ENCODE data around the gene DLG2. TPM values are rescaled to one million over a fixed set of nuclear protein-coding genes. Genes with fewer than 3 reads are reported as not detected.

The DLG2 gene
- total RNA-seq, 1 experiment from 2014 or later: not detected

DNA sequence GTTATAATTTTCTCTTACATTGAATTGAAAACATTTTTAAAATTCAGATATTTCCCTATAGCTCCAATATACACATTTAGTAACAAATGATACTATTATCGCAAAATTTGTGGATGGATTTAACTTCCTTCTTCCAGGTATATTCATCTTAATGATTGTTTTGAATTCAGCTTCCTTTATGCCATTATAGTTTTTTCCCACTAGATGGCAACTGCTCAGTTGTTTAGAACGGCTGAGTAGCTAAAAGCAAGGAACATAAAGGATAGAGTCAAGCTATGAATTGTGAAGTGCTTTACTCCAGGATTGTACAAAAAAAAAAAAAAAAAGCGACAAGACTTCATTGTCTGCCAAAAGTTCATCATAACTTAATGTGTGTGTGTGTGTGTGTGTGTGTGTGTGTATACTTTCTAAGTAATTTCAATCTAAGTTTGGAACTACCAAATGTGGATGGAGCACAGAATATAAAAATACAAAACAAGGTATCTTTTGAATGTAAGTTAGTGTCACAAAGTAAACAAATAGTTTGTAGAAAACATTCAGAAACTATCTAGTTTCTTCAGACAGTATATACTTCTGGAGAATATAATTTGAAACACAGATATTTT, 846.4 kb downstream of the DLG2 start:
- peak; percentile 19 for DNase-seq (ENCODE audit: low read depth)

DNA sequence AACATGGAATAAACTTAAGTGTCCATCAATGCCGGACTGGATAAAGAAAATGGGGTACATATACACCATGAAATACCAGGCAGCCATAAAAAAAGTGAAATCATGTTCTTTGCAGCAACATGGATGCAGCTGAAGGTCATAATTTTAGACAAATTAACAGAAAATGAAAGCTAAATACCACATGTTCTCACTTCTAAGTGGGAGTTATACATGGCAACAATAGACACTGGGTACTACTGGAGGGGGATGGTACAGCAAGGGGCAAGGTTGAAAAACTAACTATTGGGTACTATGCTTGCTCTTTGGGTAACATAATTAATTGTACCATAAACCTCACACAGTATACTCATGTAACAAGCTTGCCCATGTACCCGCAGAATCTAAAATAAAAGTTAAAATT, 851.6 kb downstream of the DLG2 start:
- no peak for DNase-seq (ENCODE audit: low read depth)

DNA sequence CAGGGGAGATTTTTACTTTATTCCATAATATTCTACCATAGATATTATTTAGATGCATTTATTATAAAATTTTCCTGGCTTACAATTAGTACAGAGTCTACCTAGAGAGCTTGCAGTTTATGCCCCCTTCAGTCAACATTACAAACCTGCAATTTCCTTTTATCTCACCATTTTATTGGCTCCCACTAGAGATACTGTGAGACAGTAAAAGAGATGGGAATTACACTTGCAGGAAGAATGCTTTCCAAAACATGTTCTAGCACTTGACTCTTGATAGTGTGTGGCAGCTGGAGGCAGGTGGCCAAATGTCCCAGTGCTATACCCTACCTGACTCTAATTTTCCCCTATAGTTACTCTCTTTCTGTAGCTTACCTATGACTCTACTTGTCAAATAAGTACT, 863.2 kb downstream of the DLG2 start:
- no peak for DNase-seq (ENCODE audit: low read depth)

DNA sequence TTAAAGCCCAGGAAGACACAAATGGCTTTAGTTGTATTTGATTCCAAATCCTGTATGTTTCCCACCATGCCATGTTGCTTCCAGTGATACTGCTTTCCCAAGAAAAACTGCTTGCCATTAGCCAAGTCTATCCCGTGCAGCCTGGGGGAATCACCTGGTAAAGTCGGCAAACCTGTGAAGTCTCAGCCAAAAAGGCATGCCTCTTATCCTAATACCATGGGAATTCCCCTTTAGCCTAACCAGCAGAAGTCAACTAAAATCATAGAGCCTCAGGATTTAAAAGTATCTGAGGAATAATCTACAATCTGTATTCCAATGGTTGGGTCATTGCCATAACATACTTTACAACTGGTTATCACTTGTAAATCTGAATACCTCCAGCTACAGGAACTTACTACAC, 869.4 kb downstream of the DLG2 start:
- DNase-seq (ENCODE audit: low read depth): no peak

DNA sequence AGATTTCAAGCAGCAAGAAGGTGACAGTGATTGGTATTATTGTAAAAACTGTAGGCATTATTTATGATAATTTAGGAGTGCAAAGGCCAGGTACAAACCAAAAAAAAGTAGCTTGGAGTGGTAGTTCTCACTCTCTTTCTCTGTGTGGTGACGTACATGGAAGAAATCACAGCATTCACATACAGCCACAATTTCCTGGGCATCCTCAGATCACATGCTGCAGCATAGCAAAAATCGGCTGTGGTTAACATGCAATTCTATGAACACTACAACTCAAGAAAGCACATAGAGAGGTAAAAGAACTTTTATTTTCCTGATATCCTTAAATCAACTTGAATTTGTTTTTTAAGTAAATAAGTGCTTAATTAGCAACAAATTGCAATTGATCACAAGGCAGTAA, 875.8 kb downstream of the DLG2 start:
- DNase-seq (ENCODE audit: low read depth): no peak

DNA sequence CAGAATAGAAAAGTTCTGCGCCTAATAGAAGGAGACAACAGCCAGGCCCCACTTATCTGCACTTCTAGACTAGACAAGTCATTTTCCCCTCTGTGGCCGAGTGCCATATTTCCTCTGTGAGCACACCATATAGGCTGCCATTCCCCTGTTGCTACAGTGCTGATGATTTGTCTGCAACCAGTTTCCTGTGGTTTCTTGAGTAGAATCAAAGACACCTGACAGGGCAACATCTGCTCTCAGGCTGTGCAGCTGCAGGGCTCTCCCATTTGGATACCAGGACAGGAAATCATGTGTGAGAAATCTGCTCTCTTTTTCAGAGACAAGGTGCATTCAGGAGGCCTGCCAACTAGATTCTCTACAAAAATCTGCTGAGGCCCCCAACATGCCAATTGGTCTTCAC, 879.3 kb downstream of the DLG2 start:
- no peak for DNase-seq (ENCODE audit: low read depth)

DNA sequence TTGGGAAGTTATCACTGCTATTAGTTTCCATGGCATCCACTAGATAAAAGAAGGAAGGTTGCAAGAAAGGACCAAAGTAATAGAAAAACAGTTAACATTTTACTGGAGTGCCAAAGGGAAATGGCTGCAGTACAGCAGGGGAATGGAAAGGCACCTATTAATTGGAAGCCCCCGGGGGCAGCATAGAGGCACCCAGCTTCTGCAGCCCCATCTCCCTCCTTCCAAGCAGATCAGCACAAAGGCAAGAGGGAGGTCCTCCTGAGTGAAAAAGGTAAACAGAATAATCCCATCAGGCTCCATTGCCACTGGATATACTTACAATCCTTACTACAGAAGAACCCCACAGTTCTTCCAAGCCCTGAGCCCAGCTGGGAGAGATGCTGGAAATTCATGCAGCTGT, 887.1 kb downstream of the DLG2 start:
- DNase-seq (ENCODE audit: low read depth): no peak

DNA sequence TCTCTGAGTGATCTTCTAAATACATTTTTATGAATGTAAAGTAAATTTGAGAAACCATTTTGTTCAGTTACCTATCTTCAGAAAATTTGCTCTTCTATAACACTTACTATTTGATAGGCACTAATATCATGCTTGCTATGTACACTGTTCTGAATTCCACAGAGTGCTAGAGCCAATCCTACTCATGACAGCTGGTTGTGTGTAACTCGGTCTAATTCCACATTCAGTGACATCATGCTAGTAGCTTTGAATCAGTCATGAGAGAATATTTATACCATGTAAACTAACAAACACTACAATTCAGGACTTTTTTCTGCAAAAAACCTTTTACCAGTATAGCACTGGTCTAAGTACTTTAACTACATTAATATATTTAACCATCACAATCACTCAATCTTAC, 902.9 kb downstream of the DLG2 start:
- no peak for DNase-seq (ENCODE audit: low read depth)

DNA sequence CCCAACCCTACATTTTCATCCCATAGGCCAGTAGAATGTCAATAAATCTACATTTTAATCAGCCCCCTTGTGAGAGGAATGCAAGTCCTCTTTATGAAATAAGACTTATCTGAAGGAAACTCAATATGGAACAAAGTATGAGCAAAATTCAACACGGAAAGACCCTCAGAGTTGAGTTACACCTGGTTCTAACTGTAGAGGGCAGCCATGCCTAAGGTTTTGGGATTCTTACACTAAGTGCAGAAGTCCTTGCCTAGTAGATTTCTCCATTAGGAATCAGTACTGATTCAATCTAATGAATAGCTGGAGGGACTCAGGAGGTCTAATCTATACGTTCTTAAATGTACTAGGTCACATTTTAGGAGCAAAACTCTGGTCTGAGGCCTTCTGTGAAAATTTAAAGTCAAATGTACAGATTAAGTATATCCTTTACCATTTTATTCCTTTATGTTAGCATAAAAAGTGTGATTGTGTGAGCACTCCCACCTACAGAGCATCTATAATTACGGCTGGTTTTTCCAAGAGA, 904.5 kb downstream of the DLG2 start:
- no peak for DNase-seq (ENCODE audit: low read depth)

DNA sequence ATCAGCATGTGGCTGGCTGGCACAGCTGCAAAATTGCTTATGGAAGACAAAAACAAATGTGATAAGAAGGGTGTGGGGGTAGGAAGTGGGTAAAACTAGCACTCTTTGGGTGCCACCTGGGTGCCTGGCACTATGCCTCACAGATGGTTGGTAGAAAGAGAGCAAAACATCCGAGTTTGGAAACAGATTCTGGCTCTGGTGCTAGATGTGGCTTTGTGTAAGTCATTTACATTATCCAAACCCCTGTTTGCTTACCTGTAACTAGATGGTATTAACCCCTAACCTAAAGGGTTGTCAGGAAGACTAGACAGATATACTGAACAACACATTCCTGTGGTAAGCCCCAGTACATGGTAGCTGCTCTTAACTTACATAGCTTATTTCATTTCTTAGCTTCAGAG, 905.6 kb downstream of the DLG2 start:
- no peak for DNase-seq (ENCODE audit: low read depth)

DNA sequence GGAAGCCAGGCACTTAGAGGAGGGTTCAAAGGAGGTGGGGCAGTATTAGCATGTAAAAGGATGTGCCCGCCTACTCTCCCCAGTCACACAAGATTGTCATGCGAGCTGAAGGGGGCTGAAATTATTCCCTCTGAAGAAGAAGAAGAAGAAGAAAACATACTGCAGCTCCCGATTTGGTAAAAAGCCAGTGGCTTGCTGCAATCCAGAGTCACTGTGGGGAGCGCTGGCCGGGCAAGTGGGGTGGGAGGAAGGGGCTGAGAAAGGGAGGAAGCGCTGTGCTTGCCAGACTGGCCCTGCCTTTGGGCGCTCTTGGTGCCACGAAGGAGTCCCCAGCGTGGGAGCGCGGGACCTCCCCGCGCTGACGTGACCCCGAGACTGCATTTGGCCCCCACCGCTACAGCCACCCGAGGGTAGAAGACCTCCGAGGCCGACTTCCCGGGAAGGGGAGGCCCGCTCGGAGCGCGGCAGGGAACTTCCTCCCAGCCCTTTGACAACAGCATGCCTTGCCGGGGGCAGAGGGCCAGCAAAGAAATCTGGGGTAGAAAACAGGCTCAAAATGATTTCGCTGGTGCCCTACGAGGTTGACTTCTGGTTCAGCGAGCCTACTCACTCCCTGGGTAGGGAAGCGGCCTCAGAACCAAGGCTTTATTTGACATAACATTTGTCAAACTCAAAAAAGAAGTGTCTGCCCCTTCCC, 906.3 kb downstream of the DLG2 start:
- DNase-seq (ENCODE audit: low read depth): no peak

DNA sequence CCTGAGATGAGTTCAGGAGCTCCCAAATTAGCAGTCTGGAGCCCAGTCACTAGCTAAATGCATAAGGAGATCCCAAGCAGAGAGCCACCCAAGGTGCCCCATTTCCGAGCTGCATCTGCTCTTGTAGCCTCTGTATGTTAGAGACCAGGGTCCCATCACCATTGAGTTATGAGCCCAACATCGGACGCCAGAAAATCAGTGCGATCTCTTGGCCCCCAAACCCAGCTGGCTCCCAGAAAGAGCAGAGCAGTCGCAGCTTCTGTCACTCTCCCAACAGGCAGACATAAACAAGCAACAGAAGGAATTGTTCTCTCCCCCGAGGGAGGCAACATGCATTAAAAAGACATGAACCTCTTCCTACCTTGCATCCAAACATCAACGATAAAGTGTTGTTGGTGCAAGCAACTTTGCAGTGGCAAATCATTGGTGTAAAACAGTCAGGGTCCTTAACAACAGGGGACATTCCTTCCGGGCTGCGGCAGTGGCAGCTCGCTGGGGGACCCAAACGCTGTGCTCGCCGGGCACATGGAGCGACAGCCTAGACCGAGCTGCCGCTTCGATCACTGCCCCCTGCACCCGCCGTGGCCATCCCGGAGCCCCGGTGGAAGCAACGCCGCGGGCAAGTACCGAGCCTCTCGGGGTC, 907.1 kb downstream of the DLG2 start:
- DNase-seq (ENCODE audit: low read depth): no peak

DNA sequence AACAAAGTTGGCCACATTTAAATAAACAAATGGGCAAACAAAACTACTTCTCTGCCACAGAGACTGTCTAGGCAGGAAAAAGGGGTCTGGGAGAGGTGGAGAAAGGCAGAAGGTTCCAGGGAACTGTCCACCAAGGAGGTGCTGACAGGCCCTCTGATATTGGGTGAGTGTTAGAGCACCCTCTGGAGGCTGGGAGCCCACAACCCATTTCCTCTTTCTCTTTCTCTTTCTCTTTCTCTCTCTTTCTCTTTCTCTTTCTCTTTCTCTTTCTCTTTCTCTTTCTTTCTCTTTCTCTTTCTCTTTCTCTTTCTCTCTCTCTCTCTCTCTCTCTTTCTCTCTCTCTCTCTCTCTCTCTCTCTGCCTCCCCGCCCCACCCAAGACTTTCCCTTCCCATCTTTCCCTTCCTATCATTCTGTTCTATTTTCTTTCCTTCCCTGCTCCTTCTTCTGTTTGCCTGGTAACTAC, 912.8 kb downstream of the DLG2 start:
- peak; percentile 61 for DNase-seq (ENCODE audit: low read depth)

DNA sequence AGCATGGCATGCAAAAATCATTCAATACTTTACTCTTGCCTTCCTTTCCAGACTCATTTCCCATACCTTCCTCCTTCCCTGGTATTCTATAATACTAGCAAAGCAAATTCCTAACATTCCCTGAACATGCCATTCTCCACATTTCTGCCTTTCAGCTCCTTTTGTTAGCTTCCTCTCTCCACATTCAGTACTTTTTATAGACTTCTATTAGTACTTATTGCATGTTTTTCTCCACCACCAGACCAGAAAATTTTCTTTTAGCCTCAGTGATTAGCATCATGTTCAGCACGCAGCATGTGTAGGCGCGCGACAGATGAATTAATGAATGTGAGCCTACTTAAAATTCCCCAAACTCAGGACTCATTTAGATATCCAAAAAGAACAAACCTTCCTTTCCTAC, 935.3 kb downstream of the DLG2 start:
- DNase-seq (ENCODE audit: low read depth): no peak

DNA sequence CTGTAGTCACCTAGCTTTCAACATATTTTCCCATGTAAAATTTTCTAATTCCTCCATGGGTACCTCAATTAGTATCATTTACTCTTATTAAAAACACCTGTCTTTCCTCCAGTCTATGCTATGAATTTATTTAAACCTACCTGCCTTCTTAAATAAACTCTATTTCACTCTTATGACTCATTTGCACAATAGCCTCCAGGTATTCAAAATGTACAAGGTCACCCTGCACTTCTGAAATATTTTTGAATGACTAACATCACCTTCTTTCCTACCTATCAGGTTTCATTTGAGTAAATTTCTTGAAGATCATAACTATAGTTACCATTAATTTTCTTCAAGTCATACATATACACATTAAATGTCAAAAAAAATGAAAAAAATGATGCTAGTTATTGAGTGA, 939.7 kb downstream of the DLG2 start:
- no peak for DNase-seq (ENCODE audit: low read depth)

DNA sequence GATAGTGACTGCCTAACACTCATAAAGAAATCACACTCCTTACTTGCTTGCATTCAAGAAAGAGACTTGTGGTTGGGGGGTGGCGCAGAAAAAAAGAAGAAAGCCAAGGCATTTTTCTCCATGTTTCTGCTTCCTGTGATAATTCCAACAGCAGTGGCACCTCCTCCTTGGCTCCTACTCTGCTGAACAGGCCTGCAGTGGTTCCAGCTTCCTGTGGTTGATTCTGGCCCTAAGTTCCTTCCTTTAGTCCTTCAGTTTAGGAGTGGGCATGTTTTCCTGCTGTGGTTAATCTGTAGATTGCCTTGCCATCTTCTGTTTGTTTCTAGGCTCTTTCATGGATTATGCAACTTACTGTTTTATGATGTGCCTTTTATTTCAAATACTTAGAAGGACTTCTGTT, 940.4 kb downstream of the DLG2 start:
- DNase-seq (ENCODE audit: low read depth): no peak

DNA sequence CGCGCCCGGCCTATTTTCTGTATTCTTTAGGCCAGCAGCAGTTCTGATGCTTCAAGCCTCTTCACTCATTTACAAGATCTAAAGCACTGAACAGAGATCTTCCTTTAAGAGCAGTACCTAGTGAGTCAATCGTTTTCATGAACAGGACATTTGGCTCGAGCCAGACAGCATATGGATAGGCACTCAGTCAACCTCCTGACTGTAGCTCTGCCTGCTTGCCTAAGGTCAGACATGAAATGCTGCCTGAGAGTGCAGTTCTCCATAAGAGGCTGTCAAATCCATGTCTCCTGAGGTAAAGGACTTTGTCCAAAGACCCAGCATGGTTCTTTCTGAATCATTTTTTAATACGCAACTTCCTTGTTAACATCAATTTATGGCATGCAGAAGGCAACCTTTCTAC, 941.2 kb downstream of the DLG2 start:
- no peak for DNase-seq (ENCODE audit: low read depth)

DNA sequence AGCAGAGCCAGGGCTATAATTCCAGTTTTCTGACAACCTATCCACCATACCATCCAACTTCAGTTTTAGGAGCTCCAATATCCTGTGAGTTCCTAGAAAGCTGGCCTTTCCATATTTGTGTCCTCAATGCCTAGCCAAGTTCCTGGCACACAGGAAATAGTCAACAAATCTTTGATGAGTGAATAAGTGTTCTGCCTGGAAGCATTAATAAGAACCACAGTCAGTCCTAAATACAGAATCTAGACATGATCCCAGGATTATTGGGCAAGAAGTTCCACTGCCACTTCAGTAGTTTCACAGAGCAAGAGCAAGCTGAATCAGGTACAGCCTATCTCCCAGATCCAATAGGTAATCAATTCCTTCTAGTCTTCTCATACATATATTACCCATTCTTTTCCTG, 942.0 kb downstream of the DLG2 start:
- no peak for DNase-seq (ENCODE audit: low read depth)

DNA sequence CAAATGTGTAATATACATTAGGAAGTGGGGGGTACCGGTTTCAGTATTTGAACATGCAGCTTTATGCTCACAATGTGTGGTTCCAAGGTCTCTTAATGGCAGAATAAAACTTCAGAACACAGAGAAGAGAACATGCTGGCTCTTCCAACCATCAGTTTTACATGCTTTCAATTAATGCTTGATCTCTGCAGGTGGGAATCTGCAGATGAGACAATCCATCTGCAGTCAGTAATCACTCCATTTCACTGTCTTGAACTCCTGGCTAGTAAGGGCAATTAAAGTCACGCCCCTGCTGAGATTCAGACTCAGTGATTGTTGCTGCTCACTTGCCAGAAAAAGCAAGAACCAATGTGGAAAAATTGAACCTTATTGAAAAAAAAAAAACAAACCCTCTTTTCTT, 945.7 kb downstream of the DLG2 start:
- no peak for DNase-seq (ENCODE audit: low read depth)

DNA sequence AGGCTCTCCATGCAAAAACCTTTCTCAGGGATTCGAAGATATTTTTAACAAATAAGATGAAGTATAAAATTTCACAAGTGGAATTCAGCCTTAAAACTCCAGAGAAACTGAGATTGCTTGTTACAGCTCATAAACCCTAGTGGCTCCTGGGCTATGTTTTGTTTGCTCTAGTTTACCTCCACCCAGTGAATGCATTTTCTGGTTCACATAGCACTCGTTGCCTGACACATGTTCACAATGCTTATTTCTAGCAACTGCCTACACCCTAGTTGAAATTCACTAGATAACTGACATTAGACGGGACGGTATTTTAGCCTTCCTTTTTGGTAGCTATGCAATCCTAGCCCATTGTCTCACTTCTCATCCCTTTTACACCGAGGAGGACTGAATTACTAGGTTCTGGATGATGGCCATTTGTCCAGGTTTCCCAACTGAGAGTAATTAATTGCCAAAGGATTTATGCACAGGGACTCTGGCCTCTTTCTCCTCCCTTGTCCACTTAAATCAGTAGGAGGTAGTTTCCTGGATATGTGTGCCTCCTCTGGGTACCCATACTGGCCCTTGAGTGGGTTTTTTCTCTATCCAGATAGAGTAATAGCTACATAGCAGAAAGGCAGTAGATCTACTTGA, 951.6 kb downstream of the DLG2 start:
- DNase-seq (ENCODE audit: low read depth): no peak

DNA sequence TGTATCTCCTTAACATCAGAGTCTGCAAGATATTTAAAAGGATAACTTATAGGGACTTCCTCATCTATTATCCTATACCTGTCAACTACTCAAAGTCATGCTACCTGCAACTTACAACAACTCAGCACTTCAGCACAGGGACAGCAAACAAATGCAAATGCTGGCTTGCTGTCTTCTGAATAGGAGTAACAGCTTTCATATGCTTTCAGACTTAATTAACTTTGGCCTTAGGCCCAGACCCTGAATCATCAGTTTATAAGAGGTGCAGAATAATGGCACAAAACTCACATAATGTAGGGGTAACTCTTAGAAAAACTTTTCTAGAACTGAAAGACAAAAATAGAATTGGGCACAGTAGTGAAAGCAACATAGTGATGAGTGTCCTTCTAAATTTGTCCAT, 953.4 kb downstream of the DLG2 start:
- DNase-seq (ENCODE audit: low read depth): peak; percentile 42

DNA sequence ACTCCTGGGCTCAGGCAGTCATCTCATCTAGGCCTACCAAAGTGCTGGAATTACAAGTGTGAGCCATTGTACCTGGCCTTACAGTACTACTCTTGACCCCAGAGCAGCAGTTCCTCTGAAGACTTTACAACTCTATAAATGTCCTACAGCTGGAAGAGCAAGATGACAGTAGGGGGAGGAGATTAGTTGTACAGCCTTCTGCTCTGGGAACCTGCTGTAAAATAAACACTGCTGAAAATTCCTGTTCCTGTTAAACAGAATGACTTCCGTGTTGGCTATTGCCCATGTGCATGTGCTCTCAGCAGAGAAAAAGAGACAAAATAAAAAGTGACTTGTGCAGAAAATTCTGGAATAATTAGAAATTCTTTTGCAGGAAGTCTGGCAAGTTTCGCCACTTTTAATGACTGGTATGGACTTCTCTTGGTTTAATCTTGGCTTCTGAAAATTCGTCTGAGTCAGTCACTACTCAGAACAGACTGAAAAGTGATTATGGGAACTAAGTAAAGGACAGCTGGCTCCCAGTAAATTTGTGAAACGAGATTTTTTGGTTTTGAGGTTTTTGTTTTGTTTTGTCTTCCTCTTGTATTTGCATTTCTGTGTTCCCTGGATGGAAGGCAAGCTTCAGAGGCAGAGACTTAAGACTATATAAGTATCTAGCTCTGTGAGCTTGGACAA, 955.7 kb downstream of the DLG2 start:
- DNase-seq (ENCODE audit: low read depth): no peak

All from M059J (cell line).